Left lung (tissue), 10 donors: ENCODE data around the gene PPP1R27. TPM values are rescaled to one million over a fixed set of nuclear protein-coding genes. Genes with fewer than 3 reads are reported as not detected.

ENCODE experiments used
- ATAC-seq: fragments of 200-7000 bp; cut with Tn5 transposase; one replicate; pipeline ENCODE4 v1.9.1; 2020; ENCODE audit warnings: moderate library complexity
- DNase-seq, 4 donors: peaks; one replicate each; pipeline ENCODE4 v3.0.0-alpha.2; 2013 to 2020
- H3K27ac ChIP-seq, 2 donors: fragments of 200-600 bp; sonication (generic) in 1 of 2; one replicate each; pipeline versions ENCODE4 v1.5.0 to v1.8.0; 2020 to 2021
- H3K27me3 ChIP-seq, 2 donors: fragments of 200-600 bp; sonication (generic) in 1 of 2; one replicate each; pipeline versions ENCODE4 v1.5.0 to v1.8.0; 2020 to 2021
- H3K36me3 ChIP-seq, 2 donors: fragments of 200-600 bp; sonication (generic) in 1 of 2; one replicate each; pipeline versions ENCODE4 v1.5.0 to v1.8.0; 2020 to 2021
- H3K4me1 ChIP-seq, 2 donors: fragments of 200-600 bp; one replicate each; pipeline ENCODE4 v1.8.0; 2021
- H3K4me3 ChIP-seq, 2 donors: fragments of 200-600 bp; sonication (generic) in 1 of 2; one replicate each; pipeline versions ENCODE4 v1.5.0 to v1.8.0; 2020 to 2021; ENCODE audit warnings: mild to moderate bottlenecking in 1 of 2
- H3K9me3 ChIP-seq, 2 donors: fragments of 200-600 bp; sonication (generic) in 1 of 2; one replicate each; pipeline versions ENCODE4 v1.5.0 to v1.8.0; 2020 to 2021
- intact Hi-C, 2 donors: fragments of 100-400 bp; cut with DNase I; formaldehyde crosslinking; loops; one replicate each; pipeline versions ENCODE4 v1.11.2 to v1.14.2; 2022
- polyA plus RNA-seq, 6 donors: library from polyadenylated mRNA; unstranded; fragments of 120-200 nt; gene quantifications; one replicate each; pipeline ENCODE4 v1.2.1, GENCODE V29; 2013; ENCODE audit not compliant: insufficient read length in 6 of 6
- total RNA-seq, 2 donors: library from RNA; stranded (reverse); fragmentation: NEBNext Ultra II Directional; extraction: Animal tissue kit (Norgen Biotek cat#: 25700); gene quantifications; one replicate each; pipeline ENCODE4 v1.2.1, GENCODE V29; 2021
- TF ChIP-seq, protein P1 (sequence below), 2 donors: fragments of 200-600 bp; sonication (generic) in 1 of 2; IDR thresholded peaks; one replicate each; pipeline versions ENCODE4 v1.5.0 to v1.8.0; 2021; ENCODE audit warnings: antibody characterized with exemption in 2 of 2
- donor health status: DM: no; HTN: yes; CAD: no.
- donor health status: DM: no; HTN: no; CAD: no.

The PPP1R27 gene
- total and polyA plus RNA-seq, 8 donors, result 0.11 to 0.28 TPM; not detected in 6

DNA sequence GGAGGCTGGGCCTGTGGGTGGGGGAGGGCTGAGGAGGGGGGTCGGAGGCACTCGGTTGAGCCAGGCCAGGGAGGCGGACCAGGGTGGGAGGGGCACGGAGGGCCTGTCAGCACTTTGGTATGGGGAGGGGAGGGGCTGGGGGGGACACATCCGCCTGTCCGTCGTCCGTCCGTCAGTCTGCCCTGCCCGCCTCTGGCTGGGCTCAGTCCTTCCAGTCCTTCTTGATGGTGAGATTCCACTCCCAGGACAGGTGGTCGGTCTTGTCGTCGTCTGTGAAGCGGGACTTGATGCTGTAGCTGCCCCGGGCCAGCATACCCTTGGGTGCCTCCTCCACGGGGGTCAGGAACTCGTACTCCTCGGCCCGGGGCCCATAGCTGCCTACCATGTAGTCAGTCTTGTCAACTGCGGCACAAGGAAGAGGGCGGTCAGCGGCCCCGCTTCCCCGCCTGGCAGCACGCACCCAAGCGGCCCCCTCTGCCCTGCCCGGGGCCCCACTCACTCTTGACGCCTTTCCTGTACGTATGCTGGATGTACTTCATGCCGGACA lies 33.9 kb upstream of the PPP1R27 start:
- Histone ChIP-seq H3K27ac (peak overlapping the region; percentile 7 to 98), H3K4me1 (peaks cover 18 to 82% of the 10 kb centered on the region in 2 donors), H3K27me3 (no peaks in the 10 kb centered on the region), H3K4me3 (peak overlapping the region in 1 of 2 donors; percentile 97), H3K36me3 (peaks cover 4 to 52% of the 10 kb centered on the region in 2 donors), H3K9me3 (no peaks in the 10 kb centered on the region)
- TF ChIP-seq, protein P1, sequence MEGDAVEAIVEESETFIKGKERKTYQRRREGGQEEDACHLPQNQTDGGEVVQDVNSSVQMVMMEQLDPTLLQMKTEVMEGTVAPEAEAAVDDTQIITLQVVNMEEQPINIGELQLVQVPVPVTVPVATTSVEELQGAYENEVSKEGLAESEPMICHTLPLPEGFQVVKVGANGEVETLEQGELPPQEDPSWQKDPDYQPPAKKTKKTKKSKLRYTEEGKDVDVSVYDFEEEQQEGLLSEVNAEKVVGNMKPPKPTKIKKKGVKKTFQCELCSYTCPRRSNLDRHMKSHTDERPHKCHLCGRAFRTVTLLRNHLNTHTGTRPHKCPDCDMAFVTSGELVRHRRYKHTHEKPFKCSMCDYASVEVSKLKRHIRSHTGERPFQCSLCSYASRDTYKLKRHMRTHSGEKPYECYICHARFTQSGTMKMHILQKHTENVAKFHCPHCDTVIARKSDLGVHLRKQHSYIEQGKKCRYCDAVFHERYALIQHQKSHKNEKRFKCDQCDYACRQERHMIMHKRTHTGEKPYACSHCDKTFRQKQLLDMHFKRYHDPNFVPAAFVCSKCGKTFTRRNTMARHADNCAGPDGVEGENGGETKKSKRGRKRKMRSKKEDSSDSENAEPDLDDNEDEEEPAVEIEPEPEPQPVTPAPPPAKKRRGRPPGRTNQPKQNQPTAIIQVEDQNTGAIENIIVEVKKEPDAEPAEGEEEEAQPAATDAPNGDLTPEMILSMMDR (IDR thresholded peaks at IDR 0.05), result no peak
- intact Hi-C loops, result no loop called here
- ATAC-seq (peak; percentile 5), DNase-seq (peak in 1 of 4 donors; percentile 53)

DNA sequence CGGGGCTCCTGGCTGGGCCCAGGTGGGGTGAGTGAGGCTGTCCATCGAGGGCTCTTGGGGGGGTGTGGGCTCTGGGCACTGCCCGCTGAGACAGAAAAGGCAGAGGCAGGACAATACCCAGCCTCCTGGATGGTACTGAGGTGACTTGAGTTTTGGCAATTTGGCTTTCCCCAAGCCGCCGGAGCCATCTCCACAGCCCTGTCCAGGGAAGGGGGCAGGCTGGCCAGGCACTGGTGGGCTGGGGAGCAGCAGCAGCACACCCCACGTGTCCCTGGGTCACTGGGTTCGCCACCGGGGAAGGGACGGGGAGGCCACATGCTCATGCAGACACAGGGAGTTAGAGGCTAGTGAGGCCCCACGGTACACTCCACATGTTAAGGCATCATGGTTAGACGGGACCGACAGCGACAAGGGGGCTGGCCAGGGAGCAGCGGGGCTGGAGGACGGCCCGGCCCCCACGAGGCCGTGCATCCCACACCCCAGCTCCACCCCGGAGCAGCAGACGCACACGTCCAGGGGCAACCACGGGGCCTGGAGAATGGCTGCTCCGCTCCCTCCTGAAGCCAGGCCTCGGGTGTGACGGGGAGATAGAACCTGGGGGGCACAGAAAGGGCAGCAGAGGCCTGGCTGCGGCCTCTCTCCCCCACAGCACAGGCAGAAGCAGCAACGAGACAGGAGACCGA lies 33.3 kb upstream of the PPP1R27 start:
- Histone ChIP-seq H3K36me3 (peaks cover 4 to 52% of the 10 kb centered on the region in 2 donors), H3K27me3 (no peaks in the 10 kb centered on the region)
- no peak for ATAC-seq

GRCh38 chr17:81867170-81867990 lies 32.5 kb upstream of the PPP1R27 start:
- H3K9me3 ChIP-seq, result no peaks in the 10 kb centered on the region
- H3K27ac ChIP-seq, result peak overlapping the region in 1 of 2 donors; percentile 53
- H3K36me3 ChIP-seq, result peaks cover 4 to 52% of the 10 kb centered on the region in 2 donors
- H3K4me3 ChIP-seq, result no peak overlapping the region
- peaks cover 18 to 90% of the 10 kb centered on the region in 2 donors for H3K4me1 ChIP-seq
- no peaks in the 10 kb centered on the region for H3K27me3 ChIP-seq
- TF ChIP-seq, protein P1 (IDR thresholded peaks at IDR 0.05), result no peak
- ATAC-seq (no peak), DNase-seq (no peak)
- intact Hi-C loops, result no loop called here

More for the DNA sequence above, 33.3 kb upstream of the PPP1R27 start:
- TF ChIP-seq, protein P1 (IDR thresholded peaks at IDR 0.05), result no peak
- Histone ChIP-seq H3K27ac (peak overlapping the region; percentile 7 to 53), H3K4me3 (no peak overlapping the region), H3K4me1 (peaks cover 18 to 88% of the 10 kb centered on the region in 2 donors), H3K9me3 (no peaks in the 10 kb centered on the region)
- intact Hi-C loops, result no loop called here
- DNase-seq, result no peak

DNA sequence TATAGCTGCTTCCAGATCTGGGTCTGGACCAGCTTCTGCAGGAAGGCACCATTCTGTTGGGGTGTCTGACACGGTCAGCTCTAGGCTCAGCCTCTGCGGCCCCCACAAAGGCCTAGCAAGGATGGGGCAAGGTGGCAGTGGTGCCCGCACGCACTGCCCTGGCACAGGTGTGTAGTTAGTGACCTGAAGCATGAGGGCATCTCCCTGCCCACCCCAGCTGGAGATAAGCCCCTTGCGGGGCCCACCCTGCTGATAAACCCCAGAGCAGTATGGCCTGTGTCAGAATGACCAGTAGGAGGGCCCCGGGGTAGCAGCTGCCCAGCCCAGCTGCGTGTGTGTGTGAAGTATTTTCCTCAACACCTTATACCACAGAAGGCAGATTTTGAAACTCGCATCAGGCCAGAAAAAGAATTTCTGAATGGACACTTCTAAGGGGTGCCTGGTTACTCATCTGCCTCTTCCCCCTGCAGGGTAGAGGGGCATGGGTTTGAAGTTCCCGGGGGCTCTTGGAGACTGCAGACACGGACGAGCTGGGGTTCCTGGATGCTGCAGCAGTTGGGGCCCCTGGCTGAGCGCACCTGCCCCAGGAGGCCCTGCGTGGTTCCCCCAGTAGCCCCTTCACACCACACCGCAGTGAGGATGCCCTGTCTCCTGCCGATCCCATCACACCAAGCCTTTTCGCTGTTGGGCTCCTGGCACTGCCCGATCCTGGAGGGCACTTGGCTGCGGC lies 31.8 kb upstream of the PPP1R27 start:
- DNase-seq (no peak), ATAC-seq (no peak)
- peaks cover 4 to 52% of the 10 kb centered on the region in 2 donors for H3K36me3 ChIP-seq
- H3K4me3 ChIP-seq, result no peak overlapping the region
- intact Hi-C loops, result no loop called here
- H3K27ac ChIP-seq, result peak overlapping the region in 1 of 2 donors; percentile 53
- TF ChIP-seq, protein P1 (IDR thresholded peaks at IDR 0.05), result no peak
- peaks cover 21 to 90% of the 10 kb centered on the region in 2 donors for H3K4me1 ChIP-seq
- H3K9me3 ChIP-seq, result no peaks in the 10 kb centered on the region
- H3K27me3 ChIP-seq, result no peaks in the 10 kb centered on the region
